Measurements from ENCODE around the gene MLH1.

The MLH1 gene

DNA sequence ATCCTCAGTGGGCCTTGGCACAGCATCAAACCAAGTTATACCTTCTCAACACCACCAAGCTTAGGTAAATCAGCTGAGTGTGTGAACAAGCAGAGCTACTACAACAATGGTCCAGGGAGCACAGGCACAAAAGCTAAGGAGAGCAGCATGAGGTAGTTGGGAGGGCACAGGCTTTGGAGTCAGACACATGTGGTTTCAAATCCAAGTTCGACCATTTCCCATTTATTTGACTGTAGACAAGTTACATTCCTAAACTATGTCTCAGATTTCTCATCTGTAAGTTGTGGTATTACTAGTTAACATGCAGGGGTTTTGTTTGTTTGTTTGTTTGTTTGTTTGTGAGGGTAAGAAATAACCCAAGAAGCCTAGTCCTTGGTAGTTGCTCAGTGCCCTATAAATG is 46.9 kb downstream of the MLH1 start:
- TF ChIP-seq, protein P1, sequence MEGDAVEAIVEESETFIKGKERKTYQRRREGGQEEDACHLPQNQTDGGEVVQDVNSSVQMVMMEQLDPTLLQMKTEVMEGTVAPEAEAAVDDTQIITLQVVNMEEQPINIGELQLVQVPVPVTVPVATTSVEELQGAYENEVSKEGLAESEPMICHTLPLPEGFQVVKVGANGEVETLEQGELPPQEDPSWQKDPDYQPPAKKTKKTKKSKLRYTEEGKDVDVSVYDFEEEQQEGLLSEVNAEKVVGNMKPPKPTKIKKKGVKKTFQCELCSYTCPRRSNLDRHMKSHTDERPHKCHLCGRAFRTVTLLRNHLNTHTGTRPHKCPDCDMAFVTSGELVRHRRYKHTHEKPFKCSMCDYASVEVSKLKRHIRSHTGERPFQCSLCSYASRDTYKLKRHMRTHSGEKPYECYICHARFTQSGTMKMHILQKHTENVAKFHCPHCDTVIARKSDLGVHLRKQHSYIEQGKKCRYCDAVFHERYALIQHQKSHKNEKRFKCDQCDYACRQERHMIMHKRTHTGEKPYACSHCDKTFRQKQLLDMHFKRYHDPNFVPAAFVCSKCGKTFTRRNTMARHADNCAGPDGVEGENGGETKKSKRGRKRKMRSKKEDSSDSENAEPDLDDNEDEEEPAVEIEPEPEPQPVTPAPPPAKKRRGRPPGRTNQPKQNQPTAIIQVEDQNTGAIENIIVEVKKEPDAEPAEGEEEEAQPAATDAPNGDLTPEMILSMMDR (IDR thresholded peaks at IDR 0.05) = no peak

DNA sequence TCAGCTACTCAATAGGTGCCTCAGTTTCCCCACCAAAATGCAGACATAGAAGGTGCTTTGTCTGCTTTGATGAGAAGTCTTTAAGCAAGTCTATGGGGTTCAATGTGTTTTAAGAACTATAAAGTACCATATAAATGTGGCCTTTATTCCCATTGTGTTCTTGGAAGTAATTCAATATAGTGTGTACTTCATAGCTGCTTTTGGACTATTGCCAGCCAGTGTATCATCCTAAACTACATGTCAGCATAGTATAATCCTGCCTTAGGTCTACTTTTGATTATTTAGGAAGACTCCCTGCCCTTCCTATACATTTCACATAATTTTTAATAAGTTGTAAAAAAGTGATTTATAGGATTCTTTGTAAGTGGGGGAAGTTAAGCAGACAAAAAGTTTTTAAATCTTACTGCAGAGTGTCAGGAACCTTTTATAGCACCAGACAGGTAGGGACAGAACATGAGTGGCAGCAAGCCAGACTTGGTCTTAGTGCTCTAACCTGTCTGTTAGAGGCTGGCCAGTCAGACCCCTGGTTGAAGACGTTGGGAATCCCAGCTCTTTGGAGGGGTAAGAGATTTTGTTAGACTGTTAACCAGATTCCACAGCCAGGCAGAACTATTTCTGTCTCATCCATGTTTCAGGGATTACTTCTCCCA is 48.4 kb downstream of the MLH1 start:
- TF ChIP-seq, protein P1 (IDR thresholded peaks at IDR 0.05) = no peak

DNA sequence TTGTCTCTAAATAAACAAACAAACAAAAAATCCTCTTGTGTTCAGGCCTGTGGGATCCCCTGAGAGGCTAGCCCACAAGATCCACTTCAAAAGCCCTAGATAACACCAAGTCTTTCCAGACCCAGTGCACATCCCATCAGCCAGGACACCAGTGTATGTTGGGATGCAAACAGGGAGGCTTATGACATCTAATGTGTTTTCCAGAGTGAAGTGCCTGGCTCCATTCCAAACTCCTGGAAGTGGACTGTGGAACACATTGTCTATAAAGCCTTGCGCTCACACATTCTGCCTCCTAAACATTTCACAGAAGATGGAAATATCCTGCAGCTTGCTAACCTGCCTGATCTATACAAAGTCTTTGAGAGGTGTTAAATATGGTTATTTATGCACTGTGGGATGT is 57.0 kb downstream of the MLH1 start:
- TF ChIP-seq, protein P1 (IDR thresholded peaks at IDR 0.05) = no peak

DNA sequence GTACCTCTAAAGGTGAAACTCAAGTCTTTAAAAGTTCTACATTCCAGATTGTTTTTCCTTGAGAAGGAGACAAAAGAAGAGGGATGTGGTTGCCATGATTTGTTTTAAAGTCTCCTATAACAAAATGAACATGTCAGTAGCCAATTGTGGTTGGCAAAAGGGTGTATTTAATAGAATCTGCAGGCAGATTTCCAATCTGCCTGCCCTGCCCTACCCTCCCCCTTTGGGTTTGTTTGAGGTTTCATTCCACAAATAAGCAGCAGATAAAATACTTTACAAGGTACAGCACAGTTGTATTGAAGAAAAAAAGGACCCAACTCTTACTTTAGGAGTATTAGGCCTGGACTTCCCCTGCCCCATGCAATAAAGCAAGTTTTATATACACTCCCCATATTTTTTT is 59.5 kb downstream of the MLH1 start:
- TF ChIP-seq, protein P1 (IDR thresholded peaks at IDR 0.05) = no peak

DNA sequence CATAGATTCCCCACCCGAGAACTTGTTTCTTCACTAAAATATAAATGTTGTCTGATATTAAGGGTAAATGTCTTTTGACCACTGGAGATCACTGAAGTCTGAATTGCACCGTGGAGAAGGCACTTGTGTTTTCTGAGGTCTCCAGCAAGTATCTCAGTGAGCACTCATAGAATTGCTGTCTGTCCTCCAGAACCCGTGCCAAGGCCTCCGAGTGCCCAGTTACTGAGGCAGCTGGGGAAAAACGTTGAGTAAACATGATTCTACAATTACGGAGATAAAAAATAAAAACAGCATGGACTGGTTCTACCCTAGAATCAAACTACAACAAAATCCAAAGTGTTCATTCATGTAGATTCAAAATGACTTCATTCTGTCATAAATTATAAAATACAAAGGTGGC is 60.0 kb downstream of the MLH1 start:
- TF ChIP-seq, protein P1 (IDR thresholded peaks at IDR 0.05) = no peak

DNA sequence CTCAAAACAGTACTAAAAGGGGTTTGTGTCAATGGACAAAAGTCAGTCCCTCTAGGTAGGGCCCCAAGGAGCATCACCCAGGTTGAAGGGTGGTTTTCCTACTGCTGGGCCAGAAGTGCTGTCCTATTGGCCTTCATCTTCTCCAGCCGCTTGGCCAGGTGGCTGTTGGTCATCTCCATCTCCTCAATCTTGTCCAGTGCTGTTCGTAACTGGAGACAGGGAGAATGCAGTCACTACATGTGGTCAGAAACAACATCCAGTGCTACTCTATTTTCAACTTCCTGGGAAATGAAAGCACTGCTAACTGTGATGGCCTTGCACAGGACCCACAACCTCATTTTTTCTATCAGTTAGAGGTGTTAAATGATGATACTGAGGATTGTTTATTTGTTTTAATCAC is 60.4 kb downstream of the MLH1 start:
- TF ChIP-seq, protein P1 (IDR thresholded peaks at IDR 0.05) = no peak

DNA sequence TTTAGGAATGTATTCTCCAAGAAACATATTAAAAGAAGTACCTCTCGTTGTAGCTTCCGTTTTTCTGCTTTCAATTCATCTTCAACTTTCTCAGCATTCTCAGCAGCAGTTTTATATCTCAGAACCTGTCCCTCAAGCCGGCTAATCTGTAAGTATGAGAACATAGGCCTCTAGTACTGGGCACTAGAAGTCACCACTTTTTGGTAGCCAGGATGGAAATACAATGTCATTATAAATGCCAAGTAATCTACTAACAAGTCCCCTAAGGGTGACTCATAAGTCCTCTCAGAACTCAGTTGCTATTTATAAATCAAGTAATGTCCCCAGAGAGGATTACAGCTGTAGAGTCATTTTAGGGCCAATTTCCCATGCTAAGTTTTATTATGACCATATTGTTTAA is 61.1 kb downstream of the MLH1 start:
- TF ChIP-seq, protein P1 (IDR thresholded peaks at IDR 0.05) = no peak

DNA sequence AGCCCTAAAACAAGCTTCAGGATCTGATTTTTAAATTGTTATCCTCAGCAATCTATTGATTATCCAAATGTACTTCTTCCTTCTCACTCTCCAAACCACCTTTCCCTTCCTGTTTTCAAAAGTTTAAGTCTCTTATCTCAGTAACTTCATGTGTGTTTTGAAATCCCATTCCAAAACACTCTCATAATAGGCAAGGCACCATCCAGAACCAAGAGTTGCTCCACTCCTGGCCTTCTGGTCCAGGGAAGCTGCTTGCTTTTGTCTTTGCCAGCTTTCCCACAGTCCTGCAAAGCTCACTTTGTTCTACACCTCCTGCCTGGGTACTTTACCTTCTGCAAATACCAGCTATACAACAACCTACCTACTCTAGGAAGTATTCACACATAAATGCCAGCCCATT is 63.5 kb downstream of the MLH1 start:
- TF ChIP-seq, protein P1 (IDR thresholded peaks at IDR 0.05) = no peak

Measured in LNCAP (cell line).